CD4-positive, alpha-beta T cell treated with Interleukin-15 for 1 hour (primary cell): ENCODE measurements around the gene MED10.
"Not testable (repeated sequence)": the region's sequence is repeated elsewhere in the genome, so short reads cannot be mapped to it uniquely, and the experiment has no call there.

Experiments
- DNase-seq: peaks from one replicate; pipeline ENCODE4 v3.0.0-alpha.2; 2020

Gene MED10

DNA sequence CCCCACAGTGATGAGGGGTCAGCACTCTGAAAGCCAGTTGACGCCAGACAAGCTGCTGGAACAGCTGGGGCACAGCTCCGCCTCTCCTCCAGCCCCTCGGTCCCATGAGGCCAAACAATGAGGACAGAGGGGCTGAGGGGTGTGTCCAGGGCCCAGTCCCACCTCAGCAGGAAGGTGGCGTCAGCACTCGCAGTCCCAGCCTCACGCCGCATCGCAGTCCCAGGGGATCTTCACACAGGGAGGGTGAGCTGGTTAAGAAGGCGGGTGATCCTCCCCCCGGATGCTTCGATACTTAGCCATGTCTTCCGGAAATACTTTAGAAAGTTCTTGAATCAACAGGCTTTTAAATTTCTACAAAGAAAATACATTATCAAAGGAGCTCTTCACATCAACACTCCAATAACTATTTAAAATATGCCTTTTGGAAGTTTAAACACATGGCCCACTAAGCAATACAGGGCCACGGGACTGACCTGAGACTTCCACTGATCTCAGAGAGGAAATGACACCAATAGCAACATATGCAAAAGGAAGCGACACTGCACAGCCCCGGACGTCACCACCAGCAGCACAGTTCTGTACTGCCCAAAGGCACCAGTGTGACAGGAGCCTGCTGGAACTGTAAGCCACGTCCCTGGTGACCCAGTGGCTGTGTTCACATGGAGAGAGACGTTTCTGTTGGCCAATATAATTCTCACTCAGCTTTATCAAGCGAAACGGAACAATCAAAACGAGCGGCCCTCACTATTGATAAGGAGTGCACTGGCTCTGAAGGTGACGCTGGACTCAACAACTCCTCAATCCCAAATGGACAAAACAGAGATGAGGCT, 5.9 kb downstream of the MED10 start:
- no peak for DNase-seq

DNA sequence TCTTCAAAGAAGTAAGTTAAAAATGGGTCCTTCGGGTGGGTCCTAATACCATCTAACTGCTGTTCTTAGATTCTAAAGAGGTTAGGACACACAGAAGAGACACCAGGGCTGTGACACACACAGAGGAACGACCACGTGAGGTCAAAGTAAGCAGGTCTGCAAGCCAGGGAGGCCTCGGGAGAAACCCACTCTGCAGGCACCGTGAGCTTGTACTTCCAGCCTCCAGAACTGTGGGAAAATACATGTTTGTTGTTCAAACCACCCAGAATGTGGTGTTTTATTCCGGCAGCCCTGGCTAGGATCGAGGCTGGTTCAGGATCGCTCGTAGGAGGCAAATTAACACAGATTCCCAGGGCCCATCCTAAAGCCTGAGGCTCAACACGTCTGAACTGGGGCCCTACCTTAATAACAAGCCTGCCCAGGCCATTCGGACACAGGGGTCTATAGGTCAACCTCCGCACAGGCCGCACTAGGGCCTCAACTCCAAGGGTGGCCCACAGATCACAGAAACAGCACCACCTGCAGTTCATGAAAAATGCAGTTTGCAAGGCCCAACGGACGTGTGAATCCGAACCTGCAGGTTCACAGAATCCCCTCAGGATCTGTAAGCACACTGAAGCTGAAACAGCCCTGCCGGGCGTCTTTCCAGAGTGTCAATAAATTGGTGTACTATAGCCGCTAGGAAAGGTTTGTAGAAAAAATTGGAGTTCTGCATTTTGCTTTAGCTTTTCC, 7.1 kb downstream of the MED10 start:
- no peak for DNase-seq

DNA sequence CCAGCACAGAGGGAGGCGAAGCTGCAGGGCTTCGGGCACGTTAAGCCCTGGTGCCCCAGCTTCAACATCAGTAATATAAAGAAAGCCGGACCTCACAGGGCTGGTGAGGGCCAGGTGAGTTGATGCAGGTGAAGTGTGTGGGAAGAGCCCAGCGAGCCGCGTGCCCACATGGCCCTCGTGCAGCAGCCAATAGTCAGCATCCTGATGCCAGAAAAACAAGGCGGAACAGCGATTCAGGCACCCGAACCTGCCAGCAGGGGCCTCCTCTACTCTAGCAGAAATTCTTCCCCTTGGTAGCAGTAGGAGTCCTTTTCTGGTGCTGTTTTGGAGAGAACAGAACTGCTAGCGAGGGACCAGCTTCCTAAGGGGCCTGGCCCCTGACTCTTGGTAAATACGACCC, 7.8 kb downstream of the MED10 start:
- DNase-seq = no peak

DNA sequence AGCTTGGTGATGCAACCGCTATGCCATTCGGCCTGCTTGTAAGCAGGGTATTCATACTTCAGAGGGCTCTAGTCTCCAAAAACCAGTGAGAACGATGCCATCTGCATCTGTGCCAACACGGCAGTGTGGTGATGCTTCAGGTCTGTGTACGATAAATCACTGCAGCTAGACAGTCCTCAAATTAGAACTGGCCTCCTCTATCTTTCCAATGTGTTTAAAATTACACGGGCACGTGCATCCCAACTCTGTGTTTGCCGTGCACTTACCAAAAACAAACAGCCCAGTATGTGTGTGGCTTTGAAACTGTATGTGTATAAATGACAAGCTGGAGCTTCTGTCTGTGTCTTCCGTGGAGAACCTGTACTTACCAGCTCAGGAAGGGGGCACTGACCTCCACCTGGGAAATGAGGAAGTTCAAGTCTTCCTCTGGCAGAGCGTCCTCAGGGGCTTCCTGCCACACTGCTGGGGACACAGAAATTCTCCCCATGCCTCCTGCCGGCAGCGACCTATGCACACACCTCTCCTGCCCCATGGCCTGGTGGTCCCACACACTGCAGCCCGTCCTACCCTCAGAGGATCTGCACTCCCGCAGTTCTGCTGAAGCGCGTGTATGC, 12.3 kb downstream of the MED10 start:
- no peak for DNase-seq

- DNase-seq = no peak
Observed at GRCh38 chr5:6365142-6365976, 13.0 kb downstream of the MED10 start.

DNA sequence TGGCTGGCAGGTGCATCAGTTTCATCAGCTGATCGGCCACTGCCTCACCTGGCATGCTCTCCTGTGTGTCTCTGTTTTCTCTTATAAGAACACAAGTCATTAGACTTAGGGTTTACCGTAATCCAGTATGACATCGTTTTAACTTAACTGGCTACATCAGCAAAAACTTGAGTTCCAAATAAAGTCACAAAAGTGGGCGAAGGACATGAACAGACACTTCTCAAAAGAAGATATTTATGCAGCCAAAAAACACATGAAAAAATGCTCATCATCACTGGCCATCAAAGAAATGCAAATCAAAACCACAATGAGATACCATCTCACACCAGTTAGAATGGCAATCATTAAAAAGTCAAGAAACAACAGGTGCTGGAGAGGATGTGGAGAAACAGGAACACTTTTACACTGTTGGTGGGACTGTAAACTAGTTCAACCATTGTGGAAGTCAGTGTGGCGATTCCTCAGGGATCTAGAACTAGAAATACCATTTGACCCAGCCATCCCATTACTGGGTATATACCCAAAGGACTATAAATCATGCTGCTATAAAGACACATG, 14.8 kb downstream of the MED10 start:
- not testable (repeated sequence) for DNase-seq

GRCh38 chr5:6362846-6363245, 15.5 kb downstream of the MED10 start:
- no peak for DNase-seq

GRCh38 chr5:6361101-6361500, 17.2 kb downstream of the MED10 start:
- DNase-seq = no peak

DNA sequence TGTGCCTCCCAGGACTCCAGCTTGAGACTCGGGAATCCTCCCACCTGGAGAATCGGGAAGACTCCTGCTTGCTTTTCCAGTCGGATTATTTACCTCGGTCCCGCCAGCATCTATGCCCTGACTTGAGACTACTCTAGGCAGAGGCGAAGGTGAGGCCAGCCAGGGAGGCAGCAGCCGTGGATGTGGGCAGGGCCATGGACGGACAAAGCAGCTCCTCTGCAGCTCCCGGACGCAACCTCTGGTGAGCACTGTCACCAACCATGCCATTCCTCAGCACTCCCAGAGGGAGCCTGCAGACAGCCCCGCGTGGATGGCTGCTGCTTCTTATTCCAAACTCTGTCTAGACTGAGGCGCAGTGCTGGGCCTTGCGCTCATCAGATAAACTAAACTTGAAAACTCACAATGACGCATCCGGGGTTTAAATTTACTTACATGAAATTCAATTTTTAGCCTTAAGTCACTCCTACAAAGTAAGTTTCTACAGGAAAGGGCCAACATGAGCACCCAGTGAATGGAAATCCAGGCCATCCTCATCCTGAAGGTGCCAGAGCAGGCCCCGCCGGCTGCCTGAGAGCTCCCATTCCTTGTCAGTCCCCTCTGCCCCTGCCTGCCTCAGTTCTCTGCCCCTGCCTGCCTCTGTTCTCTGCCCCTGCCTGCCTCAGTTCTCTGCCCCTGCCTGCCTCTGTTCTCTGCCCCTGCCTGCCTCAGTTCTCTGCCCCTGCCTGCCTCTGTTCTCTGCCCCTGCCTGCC, 17.8 kb downstream of the MED10 start:
- no peak for DNase-seq

- DNase-seq = no peak
Observed at GRCh38 chr5:6359555-6360322, 18.6 kb downstream of the MED10 start.

- DNase-seq = no peak
Observed at GRCh38 chr5:6358434-6358820, 19.9 kb downstream of the MED10 start.

GRCh38 chr5:6357817-6358433, 20.4 kb downstream of the MED10 start:
- DNase-seq = not testable (repeated sequence)

- DNase-seq = no peak
Observed at GRCh38 chr5:6356578-6357164, 21.7 kb downstream of the MED10 start.

- no peak for DNase-seq
Observed at GRCh38 chr5:6355294-6355693, 23.1 kb downstream of the MED10 start.

DNA sequence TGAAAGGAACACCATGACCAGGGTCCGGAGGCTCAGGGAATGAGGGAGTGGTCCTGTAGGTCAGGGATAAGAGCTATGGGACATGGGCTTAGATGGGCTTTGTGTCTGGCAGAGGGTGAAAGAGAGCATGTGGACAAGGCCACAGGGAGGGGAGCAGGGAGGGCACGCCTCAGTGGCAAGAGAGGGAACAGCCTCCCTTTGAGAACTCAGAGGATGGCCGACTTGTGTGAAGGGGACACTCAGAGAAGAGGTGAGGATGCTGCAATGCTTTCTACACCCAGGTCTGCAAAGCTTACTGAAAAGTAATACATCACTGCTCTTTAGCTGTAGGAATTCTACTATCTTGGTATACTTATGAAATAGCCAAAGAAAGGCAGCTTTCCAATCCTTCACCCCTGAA, 23.5 kb downstream of the MED10 start:
- no peak for DNase-seq

DNA sequence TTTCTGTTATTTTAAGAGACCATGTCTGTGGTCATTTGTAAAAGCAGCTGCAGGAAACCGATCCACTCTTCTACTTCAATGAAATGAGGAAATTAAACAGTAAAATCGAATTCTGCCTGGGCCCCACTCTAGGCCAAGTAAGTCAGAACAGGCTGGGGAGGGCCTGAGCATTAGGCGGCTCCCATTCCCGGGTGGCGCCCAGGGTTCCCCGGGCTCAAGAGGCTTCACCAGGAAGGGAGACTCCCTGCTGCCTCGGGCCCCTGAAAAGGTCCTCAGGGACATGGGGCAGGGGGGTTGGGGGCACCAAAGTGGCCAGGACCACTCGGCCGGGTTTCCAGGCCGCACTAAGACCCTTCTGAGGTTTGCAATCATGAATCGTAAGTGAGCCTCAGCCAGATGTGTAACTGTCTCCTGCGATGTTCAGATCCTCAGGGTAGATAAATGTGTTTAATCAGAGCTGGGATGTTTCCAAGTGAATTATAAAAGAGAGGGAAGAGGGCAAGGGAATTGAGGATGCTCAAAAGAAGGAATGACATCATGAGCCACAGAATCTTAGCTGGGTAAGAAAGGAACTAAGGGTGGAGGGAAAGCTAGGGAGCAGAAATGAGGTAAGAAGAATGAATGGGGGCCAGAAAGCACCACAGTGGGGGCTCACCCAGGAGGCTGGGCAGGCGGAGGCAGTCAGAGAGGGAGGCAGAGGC, 24.6 kb downstream of the MED10 start:
- no peak for DNase-seq

DNA sequence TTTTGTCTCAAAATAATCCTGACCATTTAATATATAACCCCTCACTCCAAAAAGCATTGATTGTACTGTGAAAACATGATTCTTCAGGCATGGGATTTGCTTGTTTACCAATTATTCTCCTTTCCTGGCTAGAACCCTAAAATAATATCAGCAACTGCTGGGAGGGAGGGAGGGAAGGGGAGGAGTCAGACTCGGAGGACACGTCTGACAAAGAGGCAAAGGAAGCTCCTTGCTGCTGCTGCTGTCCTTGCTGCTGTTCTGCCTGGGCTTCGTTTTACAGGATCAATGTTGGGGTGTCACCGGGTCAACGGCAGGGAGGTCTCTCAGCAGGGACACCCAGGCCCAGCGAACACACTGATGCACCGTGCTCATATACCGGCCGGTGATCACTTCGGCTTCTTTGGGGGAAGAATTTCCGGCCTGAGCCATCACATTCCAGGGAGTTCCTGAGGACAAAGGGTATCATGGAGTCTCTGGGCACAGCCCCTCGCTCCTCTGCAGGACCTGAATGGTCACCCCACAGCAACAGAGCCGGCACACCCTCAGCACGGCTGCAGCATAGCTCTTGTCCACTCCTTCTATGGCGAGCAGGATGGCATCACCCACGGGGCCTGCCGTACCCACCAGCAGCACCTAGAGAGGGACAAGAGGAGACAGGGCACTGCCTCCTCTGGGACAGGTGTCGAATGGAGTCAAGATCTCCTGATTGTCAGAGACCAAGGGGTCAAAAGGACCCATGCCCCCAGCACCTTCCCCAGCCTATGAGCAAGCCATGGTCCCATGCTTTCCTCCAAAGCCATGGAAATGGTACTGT, 27.9 kb downstream of the MED10 start:
- DNase-seq = no peak

DNA sequence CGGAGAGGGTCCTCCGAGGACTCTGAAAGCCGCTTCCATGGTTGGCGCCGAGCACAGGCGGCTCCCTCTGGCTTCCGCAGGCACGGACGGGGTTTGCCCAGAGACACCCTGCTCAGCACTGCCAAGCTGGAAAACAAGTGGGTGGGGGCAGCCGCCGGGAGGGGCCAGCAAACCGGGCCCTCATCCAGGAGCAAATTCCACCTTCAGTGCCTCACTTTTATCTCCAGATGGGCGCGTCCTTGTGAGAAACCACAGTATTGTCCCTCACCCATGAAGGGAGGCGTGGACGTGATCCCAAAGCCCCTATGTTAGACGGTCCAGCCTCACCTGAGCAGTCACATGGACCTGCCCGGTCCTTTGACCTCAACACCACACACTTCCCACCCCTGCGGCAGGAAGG, 29.0 kb downstream of the MED10 start:
- no peak for DNase-seq
